Muscle layer of colon (tissue), 2 donors: ENCODE results near the gene CR1.

ENCODE experiments used
- H3K27ac ChIP-seq: one replicate; pipeline ENCODE4 v1.7.0; 2013; ENCODE audit warnings: low read depth, mild to moderate bottlenecking, low read length, moderate library complexity
- H3K27me3 ChIP-seq, 2 donors: one replicate each; pipeline ENCODE4 v1.7.0; 2013; ENCODE audit warnings: low read length in 2 of 2, mild to moderate bottlenecking in 2 of 2; ENCODE audit not compliant: insufficient read depth in 2 of 2, control insufficient read depth in 1 of 2
- H3K36me3 ChIP-seq: one replicate; pipeline ENCODE4 v1.7.0; 2013; ENCODE audit warnings: mild to moderate bottlenecking, low read length; ENCODE audit not compliant: insufficient read depth
- H3K4me1 ChIP-seq: one replicate; pipeline ENCODE4 v1.7.0; 2013; ENCODE audit warnings: mild to moderate bottlenecking, low read length; ENCODE audit not compliant: insufficient read depth
- H3K4me3 ChIP-seq, 2 donors: one replicate each; pipeline ENCODE4 v1.7.0; 2013; ENCODE audit warnings: low read length in 2 of 2, low read depth in 1 of 2, mild to moderate bottlenecking in 1 of 2, moderate library complexity in 1 of 2
- H3K9ac ChIP-seq: one replicate; pipeline ENCODE4 v1.7.0; 2013; ENCODE audit warnings: low read length
- H3K9me3 ChIP-seq: one replicate; pipeline ENCODE4 v1.7.0; 2013; ENCODE audit warnings: mild to moderate bottlenecking, low read length
- donor health status: abdominal sarcoma.
- donor health status: Adenocarcinoma of cecum.

CR1 gene

GRCh38 chr1:207691010-207691409 lies 195.1 kb downstream of the CR1 start:
- H3K27ac ChIP-seq: no peak overlapping the region
- H3K9me3 ChIP-seq: no peaks in the 10 kb centered on the region
- no peak overlapping the region for H3K9ac ChIP-seq
- H3K36me3 ChIP-seq: no peaks in the 10 kb centered on the region
- no peaks in the 10 kb centered on the region for H3K27me3 ChIP-seq
- no peaks in the 10 kb centered on the region for H3K4me1 ChIP-seq
- no peak overlapping the region for H3K4me3 ChIP-seq
